PC-3 (cell line): ENCODE results near the gene CLDN15. TPM values are rescaled to one million over a fixed set of nuclear protein-coding genes. Genes with fewer than 3 reads are reported as not detected.

ENCODE experiments used
- ATAC-seq: fragments of 200-7000 bp; cut with Tn5 transposase; 2 replicates; pipeline ENCODE4 v1.9.1; 2020; ENCODE audit warnings: mild to moderate bottlenecking, moderate library complexity
- BruUV-seq: library from RNA; stranded (reverse); fragments of 400-500 nt; replicated peaks from 2 replicates; lab custom pipeline; 2021; lab: Mats Ljungman, UMichigan
- CTCF ChIA-PET: fragments of 300-600 bp; sonication (Branson Sonifier 250); formaldehyde crosslinking; loops from one replicate; lab custom pipeline; 2022; ENCODE audit warnings: antibody characterized with exemption; lab: Charles Lee
- POLR2A ChIA-PET: fragments of 300-600 bp; sonication (Branson Sonifier 250); formaldehyde crosslinking; loops from one replicate; lab custom pipeline; 2022; ENCODE audit warnings: antibody characterized with exemption; ENCODE audit not compliant: unreplicated experiment; lab: Charles Lee
- DNase-seq: peaks from one replicate; pipeline ENCODE4 v3.0.0-alpha.2; 2015
- H2AFZ ChIP-seq: fragments of 300-600 bp; sonication (generic); 2 replicates; pipeline ENCODE4 v1.6.0; 2016; ENCODE audit warnings: antibody characterized with exemption, low read length
- H3F3A ChIP-seq: fragments of 300-600 bp; sonication (generic); one replicate; pipeline ENCODE4 v1.6.0; 2017; ENCODE audit warnings: antibody characterized with exemption, low read length, control low read depth, mild to moderate bottlenecking; ENCODE audit not compliant: unreplicated experiment
- H3K27ac ChIP-seq: fragments of 300-600 bp; sonication (generic); 2 replicates; pipeline ENCODE4 v1.5.1; 2016; ENCODE audit warnings: mild to moderate bottlenecking, low read length
- H3K27me3 ChIP-seq: fragments of 300-600 bp; sonication (generic); 2 replicates; pipeline ENCODE4 v1.6.1; 2016; ENCODE audit warnings: low read length, mixed read lengths
- H3K36me3 ChIP-seq: fragments of 300-600 bp; sonication (generic); 2 replicates; pipeline ENCODE4 v1.6.1; 2016; ENCODE audit warnings: low read depth, mixed run types, low read length, mixed read lengths
- H3K4me1 ChIP-seq: fragments of 300-600 bp; sonication (generic); 2 replicates; pipeline ENCODE4 v1.5.1; 2016; ENCODE audit warnings: low read length; ENCODE audit not compliant: insufficient read depth
- H3K4me2 ChIP-seq: fragments of 300-600 bp; sonication (generic); 2 replicates; pipeline ENCODE4 v1.6.0; 2016; ENCODE audit warnings: low read length
- H3K4me3 ChIP-seq: fragments of 300-600 bp; sonication (generic); 2 replicates; pipeline ENCODE4 v1.5.1; 2016; ENCODE audit warnings: mild to moderate bottlenecking, low read length, mixed read lengths
- H3K79me2 ChIP-seq: fragments of 300-600 bp; sonication (generic); 2 replicates; pipeline ENCODE4 v1.6.1; 2017; ENCODE audit warnings: low read length, mixed read lengths
- H3K9ac ChIP-seq: fragments of 300-600 bp; sonication (generic); 2 replicates; pipeline ENCODE4 v1.6.0; 2016; ENCODE audit warnings: mild to moderate bottlenecking, low read length
- H3K9me2 ChIP-seq: fragments of 300-600 bp; sonication (generic); replicated peaks from 2 replicates; pipeline ENCODE4 v1.6.1; 2016; ENCODE audit warnings: mixed run types, low read length, mixed read lengths
- H3K9me3 ChIP-seq: fragments of 300-600 bp; sonication (generic); 2 replicates; pipeline ENCODE4 v1.6.1; 2016; ENCODE audit warnings: low read length, mixed read lengths
- H4K20me1 ChIP-seq: fragments of 300-600 bp; sonication (generic); 2 replicates; pipeline ENCODE4 v1.6.1; 2016; ENCODE audit warnings: low read length, mixed read lengths
- EZH2 ChIP-seq: fragments of 300-600 bp; sonication (generic); IDR thresholded peaks from one replicate; pipeline ENCODE4 v1.6.1; 2017; ENCODE audit warnings: antibody characterized with exemption, mild to moderate bottlenecking, low read length; ENCODE audit not compliant: unreplicated experiment
- EZH2phosphoT487 ChIP-seq: fragments of 300-600 bp; sonication (generic); IDR thresholded peaks from 2 replicates; pipeline ENCODE4 v1.6.1; 2018; ENCODE audit warnings: mild to moderate bottlenecking, antibody characterized with exemption, low read length, borderline replicate concordance
- intact Hi-C: fragments of 100-400 bp; cut with micrococcal nuclease; formaldehyde crosslinking; loops from 2 replicates; pipeline ENCODE4 v1.9.0; 2023
- total RNA-seq: library from RNA; depleted of rRNA; stranded (reverse); fragments of >200 nt; gene quantifications from 2 replicates; pipeline ENCODE4 v1.2.3, GENCODE V29; 2014
- TF ChIP-seq, protein P1 (sequence below): fragments of 300-600 bp; sonication (generic); conservative IDR thresholded peaks from 2 replicates; pipeline ENCODE4 v1.5.1; 2017; ENCODE audit warnings: antibody characterized with exemption, low read depth, mild to moderate bottlenecking, low read length

Gene CLDN15
- total RNA-seq, 1 experiment from 2014 or later = 6.7 TPM

DNA sequence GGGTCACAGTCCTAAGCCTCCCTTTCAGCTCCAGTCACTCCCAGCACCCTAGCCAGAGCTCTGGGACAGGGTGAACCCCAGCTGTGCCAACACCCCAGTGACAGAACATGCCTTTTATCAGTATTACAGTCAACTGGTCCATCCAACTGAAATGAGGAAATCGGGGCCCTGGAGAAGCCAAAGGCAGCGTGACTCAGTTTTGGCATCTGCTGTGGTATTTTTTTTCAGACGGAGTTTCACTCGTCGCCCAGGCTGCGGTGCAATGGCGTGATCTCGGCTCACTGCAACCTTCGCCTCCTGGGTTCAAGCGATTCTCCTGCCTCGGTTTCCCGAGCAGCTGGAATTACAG is 3.4 kb upstream of the CLDN15 start:
- H3K9me3 ChIP-seq = no peaks in the 10 kb centered on the region
- no peaks in the 10 kb centered on the region for H3F3A ChIP-seq
- no peaks in the 10 kb centered on the region for H3K27me3 ChIP-seq
- CTCF ChIA-PET = no interaction called here
- no peak overlapping the region for H3K9ac ChIP-seq
- H3K4me1 ChIP-seq = peaks cover 13% of the 10 kb centered on the region
- no peak overlapping the region for H3K4me2 ChIP-seq
- H3K9me2 ChIP-seq = no peaks in the 10 kb centered on the region
- H4K20me1 ChIP-seq = no peaks in the 10 kb centered on the region
- H2AFZ ChIP-seq = no peak overlapping the region
- H3K4me3 ChIP-seq = no peak overlapping the region
- peaks cover 21% of the 10 kb centered on the region for H3K79me2 ChIP-seq
- POLR2A ChIA-PET = interaction anchor here (0.6 kb wide), 1 partner anchor 23 kb away, joined by 25 read pairs; the partner anchor contains the start of gene ZNHIT1
- ATAC-seq (no peak), DNase-seq (no peak)
- no TSS peak for BruUV-seq
- no peak overlapping the region for H3K27ac ChIP-seq
- no peaks in the 10 kb centered on the region for H3K36me3 ChIP-seq
- intact Hi-C loops = no loop called here
- TF ChIP-seq EZH2phosphoT487 = no peak
- TF ChIP-seq EZH2 = no peak
- TF ChIP-seq, protein P1, sequence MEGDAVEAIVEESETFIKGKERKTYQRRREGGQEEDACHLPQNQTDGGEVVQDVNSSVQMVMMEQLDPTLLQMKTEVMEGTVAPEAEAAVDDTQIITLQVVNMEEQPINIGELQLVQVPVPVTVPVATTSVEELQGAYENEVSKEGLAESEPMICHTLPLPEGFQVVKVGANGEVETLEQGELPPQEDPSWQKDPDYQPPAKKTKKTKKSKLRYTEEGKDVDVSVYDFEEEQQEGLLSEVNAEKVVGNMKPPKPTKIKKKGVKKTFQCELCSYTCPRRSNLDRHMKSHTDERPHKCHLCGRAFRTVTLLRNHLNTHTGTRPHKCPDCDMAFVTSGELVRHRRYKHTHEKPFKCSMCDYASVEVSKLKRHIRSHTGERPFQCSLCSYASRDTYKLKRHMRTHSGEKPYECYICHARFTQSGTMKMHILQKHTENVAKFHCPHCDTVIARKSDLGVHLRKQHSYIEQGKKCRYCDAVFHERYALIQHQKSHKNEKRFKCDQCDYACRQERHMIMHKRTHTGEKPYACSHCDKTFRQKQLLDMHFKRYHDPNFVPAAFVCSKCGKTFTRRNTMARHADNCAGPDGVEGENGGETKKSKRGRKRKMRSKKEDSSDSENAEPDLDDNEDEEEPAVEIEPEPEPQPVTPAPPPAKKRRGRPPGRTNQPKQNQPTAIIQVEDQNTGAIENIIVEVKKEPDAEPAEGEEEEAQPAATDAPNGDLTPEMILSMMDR = no peak

DNA sequence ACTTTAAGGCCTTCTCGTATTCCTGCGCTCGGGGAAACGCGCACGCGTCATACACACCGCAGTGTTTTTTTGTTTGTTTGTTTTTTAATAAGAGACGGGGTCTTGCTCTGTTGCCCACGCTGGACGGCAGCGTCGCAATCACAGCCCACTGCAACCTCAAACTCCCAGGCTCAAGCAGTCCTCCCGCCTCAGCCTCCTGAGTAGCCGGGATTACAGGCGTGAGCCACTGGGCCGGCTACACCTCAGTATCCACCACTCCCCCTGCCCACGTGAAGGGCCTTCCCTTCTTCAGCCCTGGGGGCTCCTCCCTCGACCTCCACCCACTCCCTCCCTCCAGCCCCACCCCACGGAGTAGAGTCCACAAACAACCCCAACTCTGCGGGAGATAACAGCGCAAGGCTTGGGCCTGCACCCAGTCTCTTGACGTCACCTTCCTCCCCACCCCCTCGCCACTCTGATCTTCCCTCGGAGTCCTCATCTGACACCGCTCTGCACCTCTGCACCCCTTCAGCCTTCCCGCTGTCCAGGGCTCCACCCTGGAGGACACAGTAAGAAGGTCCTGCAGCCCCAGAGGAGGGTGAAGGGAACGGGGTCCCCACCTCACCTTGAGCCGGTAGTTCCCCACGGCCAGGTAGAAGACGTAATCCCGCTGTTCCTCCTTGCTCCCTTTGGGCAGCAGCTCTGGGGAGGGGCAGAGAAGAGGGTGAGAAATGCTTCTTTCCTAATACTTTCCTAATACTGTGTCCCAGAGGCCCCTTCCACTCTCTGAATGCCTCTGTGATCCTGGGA is 2.8 kb upstream of the CLDN15 start:
- no peaks in the 10 kb centered on the region for H3K36me3 ChIP-seq
- intact Hi-C loops = no loop called here
- TF ChIP-seq EZH2 = no peak
- TF ChIP-seq EZH2phosphoT487 = no peak
- TF ChIP-seq, protein P1 = no peak
- no peaks in the 10 kb centered on the region for H3K27me3 ChIP-seq
- H3K4me1 ChIP-seq = peaks cover 10% of the 10 kb centered on the region
- ChIA-PET POLR2A (no interaction called here), CTCF (no interaction called here)
- H4K20me1 ChIP-seq = no peaks in the 10 kb centered on the region
- H3K9me2 ChIP-seq = no peaks in the 10 kb centered on the region
- no peak overlapping the region for H3K9ac ChIP-seq
- H3K27ac ChIP-seq = no peak overlapping the region
- no peak overlapping the region for H2AFZ ChIP-seq
- no peak overlapping the region for H3K4me2 ChIP-seq
- H3F3A ChIP-seq = no peaks in the 10 kb centered on the region
- DNase-seq = no peak
- no peak for ATAC-seq
- no peaks in the 10 kb centered on the region for H3K9me3 ChIP-seq
- no TSS peak for BruUV-seq
- no peak overlapping the region for H3K4me3 ChIP-seq
- H3K79me2 ChIP-seq = peaks cover 16% of the 10 kb centered on the region

DNA sequence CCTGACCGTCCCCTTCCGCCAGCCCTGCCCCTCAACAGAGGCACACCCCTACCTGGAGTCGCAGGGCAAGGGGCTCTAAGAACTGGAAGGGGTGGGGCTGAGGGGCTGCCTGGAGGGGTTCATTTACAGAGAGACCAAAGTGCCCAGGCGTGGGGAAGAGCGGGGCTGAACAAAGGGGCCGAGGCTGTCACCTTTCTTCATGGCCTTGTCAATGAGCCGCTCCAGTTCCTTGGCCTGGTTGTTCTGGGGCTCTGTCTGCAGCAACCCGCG is 2.3 kb upstream of the CLDN15 start:
- no peaks in the 10 kb centered on the region for H3K36me3 ChIP-seq
- CTCF ChIA-PET = no interaction called here
- BruUV-seq = no TSS peak
- H3K9me3 ChIP-seq = no peaks in the 10 kb centered on the region
- no peaks in the 10 kb centered on the region for H3K27me3 ChIP-seq
- POLR2A ChIA-PET = no interaction called here
- no peak overlapping the region for H3K27ac ChIP-seq
- ATAC-seq (no peak), DNase-seq (no peak)
- H3K9ac ChIP-seq = no peak overlapping the region
- no peak overlapping the region for H3K4me2 ChIP-seq
- H2AFZ ChIP-seq = no peak overlapping the region
- peaks cover 6% of the 10 kb centered on the region for H3K4me1 ChIP-seq
- H3K9me2 ChIP-seq = no peaks in the 10 kb centered on the region
- H3K4me3 ChIP-seq = no peak overlapping the region
- intact Hi-C loops = no loop called here
- H4K20me1 ChIP-seq = no peaks in the 10 kb centered on the region
- TF ChIP-seq EZH2phosphoT487 (no peak), EZH2 (no peak)
- TF ChIP-seq, protein P1 = no peak
- no peaks in the 10 kb centered on the region for H3F3A ChIP-seq
- peaks cover 16% of the 10 kb centered on the region for H3K79me2 ChIP-seq
